ENCODE data around the gene PAQR6.
A peak's percentile ranks its signal among the peaks of the same experiment; 100 is the strongest.

The PAQR6 gene

GRCh38 chr1:156193488-156194299 lies 54.2 kb downstream of the PAQR6 start, which contains the start of gene SLC25A44:
Gene SLC25A44 (plus strand): TSS chr1:156194104. CDS start chr1:156199848, 5,744 bp downstream.
- DNase-seq = peak; percentile 88 to 93

Data from SW 1271 (cell line).